Left hindlimb (tissue), 1 donor: Measurements from ENCODE around the gene ESYT2.

Source experiments
- DNase-seq: peaks from one replicate; pipeline ENCODE4 v3.0.0-alpha.2; 2018

Gene ESYT2

GRCh38 chr7:158824028-158824427, 5.3 kb downstream of the ESYT2 start:
- DNase-seq = no peak

GRCh38 chr7:158821171-158822031, 7.9 kb downstream of the ESYT2 start:
- no peak for DNase-seq

- no peak for DNase-seq
These were observed 8.7 kb downstream of the ESYT2 start for GRCh38 chr7:158820656-158821055.

- DNase-seq = no peak
These were observed 9.6 kb downstream of the ESYT2 start for GRCh38 chr7:158819571-158820203.

- peak; percentile 83 for DNase-seq
These were observed 10.7 kb downstream of the ESYT2 start for GRCh38 chr7:158818325-158819213.

GRCh38 chr7:158816995-158817394, 12.3 kb downstream of the ESYT2 start:
- DNase-seq = no peak

- peak; percentile 36 for DNase-seq
These were observed 13.0 kb downstream of the ESYT2 start for GRCh38 chr7:158816271-158816670.

GRCh38 chr7:158815800-158816128, 13.5 kb downstream of the ESYT2 start:
- no peak for DNase-seq

- DNase-seq = peak; percentile 38
These were observed 14.1 kb downstream of the ESYT2 start for GRCh38 chr7:158815083-158815799.

- DNase-seq = no peak
These were observed 14.7 kb downstream of the ESYT2 start for GRCh38 chr7:158814637-158815036.

- no peak for DNase-seq
These were observed 16.6 kb downstream of the ESYT2 start for GRCh38 chr7:158812684-158813083.

- DNase-seq = no peak
These were observed 17.4 kb downstream of the ESYT2 start for GRCh38 chr7:158811894-158812293.

- no peak for DNase-seq
These were observed 17.8 kb downstream of the ESYT2 start for GRCh38 chr7:158811461-158811860.

- DNase-seq = no peak
These were observed 18.5 kb downstream of the ESYT2 start for GRCh38 chr7:158810846-158811245.

GRCh38 chr7:158809596-158809995, 19.7 kb downstream of the ESYT2 start:
- no peak for DNase-seq

GRCh38 chr7:158808126-158808525, 21.2 kb downstream of the ESYT2 start:
- DNase-seq = no peak

- DNase-seq = no peak
These were observed 23.4 kb downstream of the ESYT2 start for GRCh38 chr7:158805937-158806336.

- no peak for DNase-seq
These were observed 23.9 kb downstream of the ESYT2 start for GRCh38 chr7:158805414-158805813.

- DNase-seq = no peak
These were observed 25.0 kb downstream of the ESYT2 start for GRCh38 chr7:158804335-158804734.

- DNase-seq = no peak
These were observed 25.8 kb downstream of the ESYT2 start for GRCh38 chr7:158803367-158803969.

- no peak for DNase-seq
These were observed 26.6 kb downstream of the ESYT2 start for GRCh38 chr7:158802535-158803366.
